ENCODE data around the gene PTDSS2.
"Not testable (repeated sequence)": the region's sequence is repeated elsewhere in the genome, so short reads cannot be mapped to it uniquely, and the experiment has no call there.

Gene PTDSS2

GRCh38 chr11:508956-509355 lies 58.9 kb downstream of the PTDSS2 start:
- no peak for DNase-seq

- no peak for DNase-seq
Measured at GRCh38 chr11:512761-513595, 62.9 kb downstream of the PTDSS2 start.

GRCh38 chr11:514606-515005 lies 64.5 kb downstream of the PTDSS2 start:
- DNase-seq, result no peak

GRCh38 chr11:515131-515530 lies 65.1 kb downstream of the PTDSS2 start:
- no peak for DNase-seq

GRCh38 chr11:516400-516799 lies 66.3 kb downstream of the PTDSS2 start:
- no peak for DNase-seq

GRCh38 chr11:516918-517685 lies 67.0 kb downstream of the PTDSS2 start:
- DNase-seq, result not testable (repeated sequence)

- DNase-seq, result no peak
Measured at GRCh38 chr11:518463-519202, 68.6 kb downstream of the PTDSS2 start.

GRCh38 chr11:520428-521176 lies 70.5 kb downstream of the PTDSS2 start:
- DNase-seq, result no peak

- DNase-seq, result no peak
Measured at GRCh38 chr11:521177-521688, 71.2 kb downstream of the PTDSS2 start.

GRCh38 chr11:526192-526591 lies 76.1 kb downstream of the PTDSS2 start:
- no peak for DNase-seq

GRCh38 chr11:528166-528814 lies 78.2 kb downstream of the PTDSS2 start:
- DNase-seq, result no peak

- DNase-seq, result peak; percentile 37
Measured at GRCh38 chr11:528815-529727, 79.0 kb downstream of the PTDSS2 start.

- no peak for DNase-seq
Measured at GRCh38 chr11:529728-530411, 79.8 kb downstream of the PTDSS2 start.

- DNase-seq, result no peak
Measured at GRCh38 chr11:530960-531831, 81.1 kb downstream of the PTDSS2 start.

GRCh38 chr11:531919-532526 lies 81.9 kb downstream of the PTDSS2 start:
- DNase-seq, result no peak

- no peak for DNase-seq
Measured at GRCh38 chr11:532527-532985, 82.5 kb downstream of the PTDSS2 start.

- no peak for DNase-seq
Measured at GRCh38 chr11:532986-533585, 83.0 kb downstream of the PTDSS2 start.

All from NCI-H345 (cell line).